Pancreas (tissue), 10 donors: Measurements from ENCODE around the gene SLC48A1. TPM values are rescaled to one million over a fixed set of nuclear protein-coding genes. Genes with fewer than 3 reads are reported as not detected.

Source experiments
- ATAC-seq, 4 donors: fragments of 200-7000 bp; cut with Tn5 transposase; one replicate each; pipeline versions ENCODE4 v1.8.0 to v1.9.1; 2020; ENCODE audit warnings: mild to moderate bottlenecking in 4 of 4, moderate library complexity in 4 of 4
- DNase-seq, 6 donors: peaks; one replicate each; pipeline ENCODE4 v3.0.0-alpha.2; 2020
- FAIRE-seq: peaks from 2 replicates; lab custom pipeline; 2012; peaks lifted over from hg19 to GRCh38; lab: Jason Lieb, UNC
- H3K27ac ChIP-seq, 4 donors: fragments of 200-600 bp; sonication (generic); 1 replicate in 3 of 4; 2 replicates in 1 of 4; pipeline versions ENCODE4 v1.5.0 to v1.8.0; 2020
- H3K27me3 ChIP-seq, 4 donors: fragments of 200-600 bp; one replicate each; pipeline ENCODE4 v1.8.0; 2021
- H3K36me3 ChIP-seq, 3 donors: fragments of 200-600 bp; sonication (generic) in 1 of 3; one replicate each; pipeline versions ENCODE4 v1.5.0 to v1.8.0; 2020 to 2021
- H3K4me1 ChIP-seq, 3 donors: fragments of 200-600 bp; one replicate each; pipeline ENCODE4 v1.8.0; 2021
- H3K4me3 ChIP-seq, 4 donors: fragments of 200-600 bp; sonication (generic) in 2 of 4; one replicate each; pipeline versions ENCODE4 v1.5.0 to v1.8.0; 2020 to 2021
- H3K9me3 ChIP-seq, 4 donors: fragments of 200-600 bp; one replicate each; pipeline ENCODE4 v1.8.0; 2021
- CTCF ChIP-seq, 4 donors: fragments of 200-600 bp; sonication (generic) in 3 of 4; IDR thresholded peaks; one replicate each; pipeline versions ENCODE4 v1.5.0 to v1.8.0; 2021; ENCODE audit warnings: antibody characterized with exemption in 4 of 4
- WGBS, 2 donors: extraction: QIAGEN DNeasy Blood & Tissue Kit; methylation state at CpG; one replicate each; pipeline ENCODE4 v1.1.7; 2013; 5-methylcytosine and 5-hydroxymethylcytosine counted together
- intact Hi-C, 3 donors: fragments of 100-400 bp; cut with DNase I; formaldehyde crosslinking; loops; one replicate each; pipeline versions ENCODE4 v1.11.1 to v1.14.2; 2022
- polyA plus RNA-seq, 2 donors: library from polyadenylated mRNA; stranded (reverse); fragments of 200-250 nt; gene quantifications; one replicate each; pipeline ENCODE4 v1.2.3, GENCODE V29; 2013
- total RNA-seq, 6 donors: library from RNA; stranded (reverse); fragmentation: NEBNext Ultra II Directional in 4 of 6; extraction: Animal tissue kit (Norgen Biotek cat#: 25700) in 4 of 6; gene quantifications; one replicate each; pipeline versions ENCODE4 v1.2.1 to v1.2.4, GENCODE V29; 2021 to 2023
- donor health status: healthy with polysubstance abuse.
- donor health status: DM: no; HTN: no; CAD: no; lungs with moderate emphysema.
- donor health status: DM: no; HTN: no; CAD: no.
- donor health status: control.
- donor health status: control.
- donor health status: Bipolar disorder and iron deficiency.
- donor health status: DM: yes; HTN: yes; CAD: no.
- donor health status: DM: no; HTN: no; CAD: no.
- donor health status: DM: no; HTN: no; CAD: no.
- donor health status: DM: yes; HTN: yes; CAD: no.

Gene SLC48A1
- total and polyA plus RNA-seq, 8 donors = 12.2 to 17.2 (median 13.8) TPM

- no peak for TF ChIP-seq CTCF (IDR thresholded peaks at IDR 0.05)
- DNase-seq (no peak), ATAC-seq (no peak), FAIRE-seq (no peak)
- intact Hi-C loops = loop anchor here in 2 of 3 donors (5.0 to 10.0 kb wide), 3 partner anchors 33 to 743 kb away; no protein-coding TSS in a partner anchor
- Histone ChIP-seq H3K4me1 (peaks cover 0 to 16% (median 0%) of the 10 kb centered on the region in 3 donors), H3K36me3 (no peaks in the 10 kb centered on the region), H3K27ac (no peak overlapping the region), H3K4me3 (no peak overlapping the region), H3K27me3 (no peaks in the 10 kb centered on the region), H3K9me3 (no peaks in the 10 kb centered on the region)
- 76 to 81% methylated on average over 10 of the region's 10 CpGs for WGBS, 2 donors
Measured at GRCh38 chr12:47775100-47775911, 2.3 kb downstream of the SLC48A1 start.

- TF ChIP-seq CTCF (IDR thresholded peaks at IDR 0.05) = no peak
- Histone ChIP-seq H3K36me3 (no peaks in the 10 kb centered on the region), H3K4me1 (peaks cover 0 to 16% (median 0%) of the 10 kb centered on the region in 3 donors), H3K4me3 (no peak overlapping the region), H3K9me3 (no peaks in the 10 kb centered on the region), H3K27me3 (no peaks in the 10 kb centered on the region), H3K27ac (no peak overlapping the region)
- DNase-seq = no peak
- WGBS, 2 donors = 70 to 71% methylated on average over 5 of the region's 5 CpGs
- FAIRE-seq = no peak
- intact Hi-C loops = loop anchor here in 2 of 3 donors (5.0 to 10.0 kb wide), 3 partner anchors 34 to 744 kb away; no protein-coding TSS in a partner anchor
- no peak for ATAC-seq
Measured at GRCh38 chr12:47776471-47777143, 3.6 kb downstream of the SLC48A1 start.

- intact Hi-C loops = loop anchor here in 2 of 3 donors (5.0 to 10.0 kb wide), 3 partner anchors 35 to 745 kb away; no protein-coding TSS in a partner anchor
- FAIRE-seq (no peak), ATAC-seq (no peak), DNase-seq (no peak)
- TF ChIP-seq CTCF (IDR thresholded peaks at IDR 0.05) = no peak
- H3K4me3 ChIP-seq = no peak overlapping the region
- H3K4me1 ChIP-seq = peaks cover 0 to 16% (median 0%) of the 10 kb centered on the region in 3 donors
- H3K27me3 ChIP-seq = no peaks in the 10 kb centered on the region
- 43 to 56% methylated on average over 1 of the region's 1 CpG for WGBS, 2 donors
- no peaks in the 10 kb centered on the region for H3K9me3 ChIP-seq
- H3K36me3 ChIP-seq = peaks cover 0 to 4% (median 0%) of the 10 kb centered on the region in 3 donors
- H3K27ac ChIP-seq = no peak overlapping the region
Measured at GRCh38 chr12:47777151-47777550, 4.1 kb downstream of the SLC48A1 start.

GRCh38 chr12:47777741-47778558 is 4.9 kb downstream of the SLC48A1 start:
- Histone ChIP-seq H3K9me3 (no peaks in the 10 kb centered on the region), H3K36me3 (peaks cover 0 to 5% (median 0%) of the 10 kb centered on the region in 3 donors), H3K27ac (no peak overlapping the region), H3K4me3 (no peak overlapping the region), H3K27me3 (no peaks in the 10 kb centered on the region), H3K4me1 (peaks cover 0 to 12% (median 0%) of the 10 kb centered on the region in 3 donors)
- WGBS, 2 donors = 74 to 75% methylated on average over 9 of the region's 9 CpGs
- ATAC-seq (no peak), DNase-seq (no peak), FAIRE-seq (no peak)
- no peak for TF ChIP-seq CTCF (IDR thresholded peaks at IDR 0.05)
- intact Hi-C loops = loop anchor here in 2 of 3 donors (5.0 to 10.0 kb wide), 3 partner anchors 36 to 746 kb away; no protein-coding TSS in a partner anchor
